Activated B cell treated with CpG ODN at 0.5 μM for 24 hours (primary cell): ENCODE results near the gene KDM6A. TPM values are rescaled to one million over a fixed set of nuclear protein-coding genes. Genes with fewer than 3 reads are reported as not detected.
A peak's percentile ranks its signal among the peaks of the same experiment; 100 is the strongest.

ENCODE experiments used
- ATAC-seq: fragments of 200-7000 bp; cut with Tn5 transposase; one replicate; pipeline ENCODE4 v1.10.0; 2021; ENCODE audit warnings: low read depth, mild to moderate bottlenecking, moderate library complexity
- CTCF ChIA-PET: fragments of 350-600 bp; sonication (Branson Sonifier 250); formaldehyde crosslinking; loops from one replicate; lab custom pipeline; 2021; ENCODE audit warnings: antibody characterized with exemption; lab: Charles Lee
- POLR2A ChIA-PET: fragments of 350-600 bp; sonication (Branson Sonifier 250); formaldehyde crosslinking; loops from one replicate; lab custom pipeline; 2021; ENCODE audit warnings: antibody characterized with exemption; lab: Charles Lee
- DNase-seq: peaks from one replicate; pipeline ENCODE4 v3.0.0; 2022
- H3K27ac Mint-ChIP-seq: one replicate; pipeline ENCODE4 v1.8.0; 2020; ENCODE audit warnings: mixed read lengths
- H3K27me3 Mint-ChIP-seq: one replicate; pipeline ENCODE4 v1.8.0; 2021; ENCODE audit warnings: mixed read lengths
- H3K36me3 Mint-ChIP-seq: one replicate; pipeline ENCODE4 v1.8.0; 2021; ENCODE audit warnings: low read depth, mixed read lengths
- H3K4me1 Mint-ChIP-seq: one replicate; pipeline ENCODE4 v1.8.0; 2021; ENCODE audit warnings: mixed read lengths
- H3K4me3 Mint-ChIP-seq: one replicate; pipeline ENCODE4 v1.8.0; 2020; ENCODE audit warnings: mild to moderate bottlenecking, mixed read lengths
- H3K9me3 Mint-ChIP-seq: one replicate; pipeline ENCODE4 v1.8.0; 2020; ENCODE audit warnings: mixed read lengths
- intact Hi-C: fragments of 100-400 bp; cut with micrococcal nuclease; formaldehyde crosslinking; loops from one replicate; pipeline ENCODE4 v1.15.1; 2024
- total RNA-seq: library from RNA; stranded (reverse); gene quantifications from 2 replicates; pipeline ENCODE4 v1.2.3, GENCODE V29; 2022
- TF ChIP-seq, protein P1 (sequence below): fragments of 200-600 bp; IDR thresholded peaks from one replicate; pipeline ENCODE4 v1.8.0; 2022; ENCODE audit warnings: antibody characterized with exemption, mild to moderate bottlenecking

Gene KDM6A
- total RNA-seq, 1 donor from 2014 or later: 36.0 TPM

DNA sequence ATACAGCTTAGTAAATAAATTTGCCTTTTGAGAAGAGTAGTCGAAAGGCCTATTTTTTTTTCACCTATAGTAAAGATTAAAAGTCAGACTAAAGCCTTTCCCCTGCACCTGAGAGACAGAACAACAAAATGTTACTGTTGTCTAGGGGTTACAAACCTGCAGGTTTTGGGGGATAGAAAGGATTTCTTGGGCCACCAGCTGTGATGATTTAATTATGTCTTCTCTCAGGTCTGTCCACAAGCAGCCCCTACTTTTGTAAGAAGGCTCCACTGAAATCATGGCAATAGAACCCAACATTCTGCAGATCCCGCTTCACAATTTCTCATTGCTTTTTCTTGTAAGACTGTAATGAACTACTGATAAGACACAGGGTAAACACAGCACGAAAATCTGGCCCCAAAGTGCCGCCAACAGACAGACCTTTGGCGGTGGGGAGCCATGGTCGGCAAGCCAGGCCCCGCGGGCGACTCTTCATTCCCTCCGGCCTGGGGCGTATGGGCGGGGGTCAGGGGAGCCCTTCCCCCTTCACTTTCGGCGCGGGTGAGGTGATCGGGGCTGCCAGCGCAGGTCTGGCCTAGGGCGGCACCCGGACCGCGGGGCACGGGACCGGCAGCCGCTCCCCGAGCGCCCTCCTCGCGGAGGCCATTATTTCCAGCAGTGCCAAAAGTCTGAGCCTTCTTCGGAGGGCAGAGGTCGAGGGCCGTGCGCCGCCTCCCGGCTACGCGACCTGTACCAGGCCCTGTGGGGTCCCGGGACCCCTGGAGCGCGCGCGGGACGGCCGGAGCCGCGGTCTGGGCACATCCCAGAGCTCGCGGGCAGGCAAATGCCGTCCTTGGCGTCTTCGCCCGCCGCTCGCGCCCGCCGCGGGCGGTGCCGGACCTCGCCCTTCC, 812 bp upstream of the KDM6A start:
- H3K27ac Mint-ChIP-seq: peak overlapping the region; percentile 88
- peak; percentile 20 for ATAC-seq
- H3K9me3 Mint-ChIP-seq: no peaks in the 10 kb centered on the region
- H3K4me1 Mint-ChIP-seq: peaks cover 22% of the 10 kb centered on the region
- TF ChIP-seq, protein P1, sequence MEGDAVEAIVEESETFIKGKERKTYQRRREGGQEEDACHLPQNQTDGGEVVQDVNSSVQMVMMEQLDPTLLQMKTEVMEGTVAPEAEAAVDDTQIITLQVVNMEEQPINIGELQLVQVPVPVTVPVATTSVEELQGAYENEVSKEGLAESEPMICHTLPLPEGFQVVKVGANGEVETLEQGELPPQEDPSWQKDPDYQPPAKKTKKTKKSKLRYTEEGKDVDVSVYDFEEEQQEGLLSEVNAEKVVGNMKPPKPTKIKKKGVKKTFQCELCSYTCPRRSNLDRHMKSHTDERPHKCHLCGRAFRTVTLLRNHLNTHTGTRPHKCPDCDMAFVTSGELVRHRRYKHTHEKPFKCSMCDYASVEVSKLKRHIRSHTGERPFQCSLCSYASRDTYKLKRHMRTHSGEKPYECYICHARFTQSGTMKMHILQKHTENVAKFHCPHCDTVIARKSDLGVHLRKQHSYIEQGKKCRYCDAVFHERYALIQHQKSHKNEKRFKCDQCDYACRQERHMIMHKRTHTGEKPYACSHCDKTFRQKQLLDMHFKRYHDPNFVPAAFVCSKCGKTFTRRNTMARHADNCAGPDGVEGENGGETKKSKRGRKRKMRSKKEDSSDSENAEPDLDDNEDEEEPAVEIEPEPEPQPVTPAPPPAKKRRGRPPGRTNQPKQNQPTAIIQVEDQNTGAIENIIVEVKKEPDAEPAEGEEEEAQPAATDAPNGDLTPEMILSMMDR: no peak
- DNase-seq: peak; percentile 51
- H3K36me3 Mint-ChIP-seq: peaks cover 3% of the 10 kb centered on the region
- ChIA-PET CTCF (no interaction called here), POLR2A (interaction anchor here (0.6 to 1.5 kb wide), 21 partner anchors 8 to 887 kb away, joined by 3 to 9 read pairs (median 4); no protein-coding TSS in a partner anchor)
- intact Hi-C loops: loop anchor here (2.0 to 5.0 kb wide), 2 partner anchors 35 to 329 kb away; partner anchors contain the start of gene FUNDC1
- no peaks in the 10 kb centered on the region for H3K27me3 Mint-ChIP-seq
- H3K4me3 Mint-ChIP-seq: peak overlapping the region; percentile 90

DNA sequence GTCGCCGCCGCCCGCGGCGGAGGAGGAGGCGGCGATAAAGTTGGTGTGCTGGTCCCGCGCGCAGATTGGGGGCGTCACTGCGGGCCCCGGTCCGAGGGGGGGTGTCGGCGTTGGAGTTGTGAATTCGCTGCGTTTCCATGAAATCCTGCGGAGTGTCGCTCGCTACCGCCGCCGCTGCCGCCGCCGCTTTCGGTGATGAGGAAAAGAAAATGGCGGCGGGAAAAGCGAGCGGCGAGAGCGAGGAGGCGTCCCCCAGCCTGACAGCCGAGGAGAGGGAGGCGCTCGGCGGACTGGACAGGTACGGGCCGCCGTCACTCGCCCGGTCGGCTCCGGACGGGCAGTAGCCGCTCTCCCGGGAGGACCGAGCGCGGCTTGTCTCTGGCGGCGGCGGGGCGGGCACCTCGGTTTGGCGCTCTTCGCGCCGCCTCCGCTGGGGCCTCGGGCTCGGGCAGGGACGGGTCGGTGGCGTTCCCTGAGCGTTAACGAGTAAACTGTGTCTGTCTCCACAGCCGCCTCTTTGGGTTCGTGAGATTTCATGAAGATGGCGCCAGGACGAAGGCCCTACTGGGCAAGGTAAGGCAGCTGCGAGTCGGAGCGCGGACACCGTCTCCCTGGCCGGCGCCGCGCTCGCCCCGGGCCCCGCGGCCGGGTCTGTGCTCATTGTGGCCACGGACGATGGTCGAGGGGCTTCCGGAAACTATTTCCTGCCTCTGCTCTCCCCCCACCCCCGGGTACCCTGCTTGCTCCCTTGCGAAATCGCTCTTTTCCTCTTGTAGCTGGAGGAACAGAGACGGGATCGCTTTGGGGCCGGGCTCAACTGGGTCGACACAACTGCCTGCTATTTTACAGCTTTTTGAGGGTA, 658 bp downstream of the KDM6A start:
- ATAC-seq: no peak
- POLR2A ChIA-PET: interaction anchor here (0.6 to 1.5 kb wide), 11 partner anchors 25 to 202 kb away, joined by 3 to 9 read pairs (median 5); no protein-coding TSS in a partner anchor
- H3K27me3 Mint-ChIP-seq: no peaks in the 10 kb centered on the region
- TF ChIP-seq, protein P1: no peak
- peaks cover 27% of the 10 kb centered on the region for H3K4me1 Mint-ChIP-seq
- no peaks in the 10 kb centered on the region for H3K9me3 Mint-ChIP-seq
- no peak for DNase-seq
- CTCF ChIA-PET: no interaction called here
- peak overlapping the region; percentile 88 for H3K27ac Mint-ChIP-seq
- peaks cover 3% of the 10 kb centered on the region for H3K36me3 Mint-ChIP-seq
- H3K4me3 Mint-ChIP-seq: peak overlapping the region; percentile 90
- intact Hi-C loops: loop anchor here (1.0 to 5.0 kb wide), 3 partner anchors 34 to 331 kb away; partner anchors contain the start of gene FUNDC1

DNA sequence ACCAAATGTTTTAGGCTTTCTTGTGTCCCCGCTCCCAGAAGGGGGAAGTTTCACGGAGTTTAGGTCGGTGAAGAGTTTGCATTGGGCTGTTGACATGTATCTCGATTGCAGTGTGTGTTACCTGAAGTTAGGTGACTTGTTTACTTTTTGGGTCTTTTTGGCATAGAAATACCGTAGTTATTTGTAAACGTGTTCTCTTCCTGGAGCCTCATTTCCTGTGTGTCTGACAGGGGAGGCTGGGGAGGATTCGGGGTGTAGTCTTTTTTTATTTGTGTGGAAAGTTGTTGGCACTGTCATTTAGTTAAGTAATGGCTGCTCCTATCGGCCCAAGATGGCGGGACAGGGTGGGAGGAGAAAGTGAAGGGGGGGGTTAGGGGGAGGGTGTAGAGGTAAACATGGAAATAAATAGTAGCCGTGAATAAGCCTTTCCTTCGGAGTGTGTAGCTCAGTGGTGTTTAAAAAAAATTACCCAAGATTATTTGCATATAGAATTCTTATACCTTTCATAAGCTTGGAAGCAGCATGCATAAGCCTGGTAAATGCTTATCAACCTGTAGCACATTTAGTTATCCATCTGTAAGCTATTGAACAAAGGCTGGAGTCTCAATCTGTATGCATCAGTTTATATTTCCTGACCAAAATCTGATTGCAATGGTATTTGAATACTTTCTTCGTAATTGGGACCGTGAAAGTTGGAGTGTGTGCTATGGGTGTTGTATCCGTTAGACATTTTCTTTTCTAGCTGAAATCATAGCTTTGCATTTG, 1.6 kb downstream of the KDM6A start:
- TF ChIP-seq, protein P1: no peak
- intact Hi-C loops: loop anchor here (5.0 kb wide), 1 partner anchor 33 kb away; no protein-coding TSS in a partner anchor
- ATAC-seq (no peak), DNase-seq (no peak)
- Mint-ChIP-seq H3K4me1 (peaks cover 33% of the 10 kb centered on the region), H3K4me3 (peak overlapping the region; percentile 90), H3K27me3 (no peaks in the 10 kb centered on the region), H3K27ac (peak overlapping the region; percentile 88), H3K9me3 (no peaks in the 10 kb centered on the region), H3K36me3 (peaks cover 3% of the 10 kb centered on the region)
- CTCF ChIA-PET: no interaction called here
- POLR2A ChIA-PET: interaction anchor here (0.7 to 1.4 kb wide), 2 partner anchors 8 to 24 kb away, joined by 4 to 7 read pairs; no protein-coding TSS in a partner anchor

DNA sequence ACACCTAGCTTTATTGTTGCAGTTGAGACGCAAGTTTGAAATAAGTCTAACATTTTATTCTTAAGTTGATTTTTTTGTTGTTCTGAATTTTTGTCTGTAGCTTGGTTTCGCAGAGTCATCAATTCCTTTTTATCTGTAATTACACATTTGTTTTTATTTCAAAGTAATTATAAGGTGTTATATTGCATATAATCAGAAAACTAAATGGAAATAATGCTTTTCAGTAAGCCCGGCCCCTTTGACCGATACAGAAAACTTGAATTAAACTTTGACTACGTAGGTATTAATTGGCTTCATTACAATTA, 2.1 kb downstream of the KDM6A start:
- no peaks in the 10 kb centered on the region for H3K27me3 Mint-ChIP-seq
- H3K36me3 Mint-ChIP-seq: peaks cover 3% of the 10 kb centered on the region
- H3K4me1 Mint-ChIP-seq: peaks cover 33% of the 10 kb centered on the region
- H3K4me3 Mint-ChIP-seq: peak overlapping the region; percentile 90
- TF ChIP-seq, protein P1: no peak
- DNase-seq (no peak), ATAC-seq (no peak)
- ChIA-PET CTCF (no interaction called here), POLR2A (interaction anchor here (0.7 to 1.4 kb wide), 2 partner anchors 7 to 24 kb away, joined by 4 to 7 read pairs; no protein-coding TSS in a partner anchor)
- intact Hi-C loops: no loop called here
- no peaks in the 10 kb centered on the region for H3K9me3 Mint-ChIP-seq
- H3K27ac Mint-ChIP-seq: peak overlapping the region; percentile 88
